ENCODE data around the gene AK2.
A peak's percentile ranks its signal among the peaks of the same experiment; 100 is the strongest.

AK2 gene

DNA sequence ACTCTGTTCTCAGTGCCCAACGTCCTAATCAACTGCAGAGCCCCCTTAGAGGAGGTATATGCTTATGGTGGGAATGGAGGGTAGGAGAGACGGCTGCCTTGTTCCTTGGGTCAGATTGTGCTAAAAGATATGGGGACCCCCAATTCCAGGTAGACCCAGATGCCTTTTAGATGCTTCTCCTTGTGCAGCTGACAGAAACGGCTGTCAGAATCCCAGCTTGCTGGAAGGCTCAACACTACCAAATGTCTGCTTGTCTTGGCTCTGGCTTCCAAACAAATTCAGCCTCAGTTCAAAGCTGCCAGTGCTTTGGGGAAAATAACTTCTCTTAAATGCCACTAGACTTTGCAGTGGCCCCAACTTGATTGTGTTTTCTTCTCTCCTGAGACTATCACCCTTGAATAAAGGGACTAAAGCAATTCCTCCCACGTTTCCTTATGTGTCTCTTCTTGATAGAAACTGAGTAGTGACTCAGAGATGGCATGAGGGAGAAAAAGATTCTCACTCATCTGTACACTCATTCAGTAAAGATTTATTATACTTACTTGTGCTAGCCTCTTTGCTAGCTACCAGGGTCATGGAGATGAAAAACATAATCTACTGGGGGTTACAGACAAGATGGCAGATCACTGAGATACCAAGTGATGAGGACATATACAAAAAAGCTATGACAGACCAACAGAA is 68.7 kb downstream of the AK2 start:
- Histone ChIP-seq H3K27me3 (ENCODE audit: low read depth, low read length) (no peaks in the 10 kb centered on the region), H3K36me3 (ENCODE audit: control insufficient read depth in 1 of 2, insufficient read depth in 2 of 2, low read length in 2 of 2) (no peaks in the 10 kb centered on the region), H3K9me3 (ENCODE audit: control insufficient read depth in 1 of 2, low read length in 2 of 2) (no peaks in the 10 kb centered on the region), H3K27ac (ENCODE audit: low read length) (no peak overlapping the region), H3K4me3 (ENCODE audit: low read depth in 1 of 2, low read length in 2 of 2) (no peak overlapping the region), H3K4me1 (ENCODE audit: control insufficient read depth in 1 of 2, insufficient read depth in 2 of 2, low read length in 2 of 2) (peaks cover 0 to 4% of the 10 kb centered on the region in 2 donors)

DNA sequence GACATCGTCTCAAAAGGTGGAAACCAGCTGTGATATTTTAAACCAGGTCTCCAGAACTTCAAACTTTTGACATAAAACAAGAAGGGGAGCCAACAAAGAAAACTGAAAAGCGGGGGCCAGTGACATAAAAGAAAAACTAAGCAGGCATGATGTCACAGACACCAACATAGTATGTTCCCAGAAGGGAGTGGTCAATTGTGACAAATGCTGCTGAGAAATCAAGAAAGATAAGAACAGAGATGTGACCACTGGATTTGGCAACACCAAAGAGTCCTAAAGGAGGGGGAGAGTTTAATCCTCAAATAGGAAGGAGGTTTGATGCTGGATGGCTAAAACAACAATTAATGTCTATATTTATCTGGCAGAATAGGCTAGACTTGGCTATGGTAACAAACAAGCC is 69.8 kb downstream of the AK2 start:
- H3K4me3 ChIP-seq (ENCODE audit: low read depth in 1 of 2, low read length in 2 of 2) = no peak overlapping the region

DNA sequence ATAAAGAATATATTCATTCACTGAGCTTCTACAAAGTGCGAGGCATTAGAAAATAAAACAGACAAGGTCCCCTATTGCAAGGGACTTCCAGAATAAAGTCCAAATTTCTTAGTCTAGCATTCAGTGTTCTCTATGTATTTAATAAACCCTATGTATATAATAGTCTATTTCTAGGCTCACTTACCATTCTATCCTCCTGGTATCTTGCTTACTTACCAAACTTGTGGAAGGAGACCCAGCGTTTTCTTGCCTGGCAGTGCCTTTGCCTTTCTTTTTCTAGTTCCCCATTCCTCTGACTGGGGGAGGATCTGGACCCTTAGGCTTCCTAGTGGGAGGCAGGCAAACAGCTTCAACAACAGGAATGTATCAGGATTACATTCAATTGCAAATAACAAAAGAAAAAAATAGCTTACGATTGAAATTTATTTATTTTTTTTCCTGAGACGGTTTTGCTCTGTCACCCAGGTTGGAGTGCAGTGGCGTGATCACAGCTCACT is 71.4 kb downstream of the AK2 start:
- Histone ChIP-seq H3K27me3 (ENCODE audit: low read depth, low read length) (no peaks in the 10 kb centered on the region), H3K4me3 (ENCODE audit: low read depth in 1 of 2, low read length in 2 of 2) (peak overlapping the region; percentile 69 to 98), H3K27ac (ENCODE audit: low read length) (peak overlapping the region; percentile 83), H3K4me1 (ENCODE audit: control insufficient read depth in 1 of 2, insufficient read depth in 2 of 2, low read length in 2 of 2) (peaks cover 8 to 21% of the 10 kb centered on the region in 2 donors), H3K36me3 (ENCODE audit: control insufficient read depth in 1 of 2, insufficient read depth in 2 of 2, low read length in 2 of 2) (no peaks in the 10 kb centered on the region), H3K9me3 (ENCODE audit: control insufficient read depth in 1 of 2, low read length in 2 of 2) (no peaks in the 10 kb centered on the region)

More for the DNA sequence above, 69.8 kb downstream of the AK2 start:
- H3K9me3 ChIP-seq (ENCODE audit: control insufficient read depth in 1 of 2, low read length in 2 of 2) = no peaks in the 10 kb centered on the region
- peaks cover 4 to 10% of the 10 kb centered on the region in 2 donors for H3K4me1 ChIP-seq (ENCODE audit: control insufficient read depth in 1 of 2, insufficient read depth in 2 of 2, low read length in 2 of 2)
- H3K36me3 ChIP-seq (ENCODE audit: control insufficient read depth in 1 of 2, insufficient read depth in 2 of 2, low read length in 2 of 2) = no peaks in the 10 kb centered on the region
- no peak overlapping the region for H3K27ac ChIP-seq (ENCODE audit: low read length)
- H3K27me3 ChIP-seq (ENCODE audit: low read depth, low read length) = no peaks in the 10 kb centered on the region

DNA sequence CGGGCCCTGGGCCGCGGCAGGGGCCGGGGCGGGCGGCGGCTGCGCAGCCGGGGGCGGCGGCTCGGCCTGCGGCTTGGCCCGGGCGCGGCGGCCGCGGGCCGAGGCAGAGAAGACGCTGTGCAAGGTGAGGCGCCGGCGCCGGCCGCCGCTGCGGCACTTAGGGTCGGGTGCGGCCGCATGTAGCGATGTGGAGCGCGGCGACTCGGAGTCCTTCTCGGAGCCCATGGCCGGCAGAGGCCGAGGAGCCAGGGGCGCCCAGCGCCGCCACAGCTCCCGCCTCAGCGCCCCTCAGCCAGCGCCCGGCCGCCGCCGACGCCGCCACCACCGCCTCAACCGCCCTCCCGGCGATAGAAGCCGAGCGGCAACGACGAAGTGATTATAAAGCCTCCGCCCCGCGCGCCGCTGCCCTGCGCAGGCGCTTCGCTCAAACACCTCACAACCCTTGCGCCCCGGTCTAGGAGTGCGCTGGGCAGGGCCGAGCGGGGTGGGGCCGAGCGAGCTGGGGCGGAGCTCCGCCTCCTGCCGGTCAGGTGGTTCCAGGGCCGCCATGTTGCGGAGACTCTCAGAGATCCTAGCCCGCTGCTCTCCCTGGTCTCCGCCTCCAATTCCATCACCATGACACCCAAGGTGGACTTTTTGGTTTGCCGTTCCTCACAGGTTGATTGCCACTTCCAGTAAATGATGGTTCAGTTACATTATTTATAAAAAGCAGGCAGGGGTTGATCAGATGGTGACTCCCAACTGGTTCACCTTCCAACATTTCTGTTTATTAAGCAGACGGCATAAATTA is 72.0 kb downstream of the AK2 start, which contains the start of gene RNF19B:
TSS of gene RNF19B (minus strand) at position 349 of the 790 bp plus-strand sequence. CDS start at position 225, 124 bp downstream.
- no peaks in the 10 kb centered on the region for H3K9me3 ChIP-seq (ENCODE audit: control insufficient read depth in 1 of 2, low read length in 2 of 2)
- H3K4me1 ChIP-seq (ENCODE audit: control insufficient read depth in 1 of 2, insufficient read depth in 2 of 2, low read length in 2 of 2) = peaks cover 8 to 24% of the 10 kb centered on the region in 2 donors
- H3K27ac ChIP-seq (ENCODE audit: low read length) = peak within 1 kb of the TSS; percentile 83
- no peaks in the 10 kb centered on the region for H3K36me3 ChIP-seq (ENCODE audit: control insufficient read depth in 1 of 2, insufficient read depth in 2 of 2, low read length in 2 of 2)
- H3K27me3 ChIP-seq (ENCODE audit: low read depth, low read length) = no peaks in the 10 kb centered on the region
- H3K4me3 ChIP-seq (ENCODE audit: low read depth in 1 of 2, low read length in 2 of 2) = peak within 1 kb of the TSS; percentile 75 to 98

- H3K4me3 ChIP-seq (ENCODE audit: low read depth in 1 of 2, low read length in 2 of 2) = peak overlapping the region; percentile 75 to 98
- no peak overlapping the region for H3K27ac ChIP-seq (ENCODE audit: low read length)
- H3K27me3 ChIP-seq (ENCODE audit: low read depth, low read length) = no peaks in the 10 kb centered on the region
- H3K4me1 ChIP-seq (ENCODE audit: control insufficient read depth in 1 of 2, insufficient read depth in 2 of 2, low read length in 2 of 2) = peaks cover 8 to 24% of the 10 kb centered on the region in 2 donors
- H3K9me3 ChIP-seq (ENCODE audit: control insufficient read depth in 1 of 2, low read length in 2 of 2) = no peaks in the 10 kb centered on the region
- no peaks in the 10 kb centered on the region for H3K36me3 ChIP-seq (ENCODE audit: control insufficient read depth in 1 of 2, insufficient read depth in 2 of 2, low read length in 2 of 2)
These were observed 72.8 kb downstream of the AK2 start for GRCh38 chr1:32963746-32964460.

DNA sequence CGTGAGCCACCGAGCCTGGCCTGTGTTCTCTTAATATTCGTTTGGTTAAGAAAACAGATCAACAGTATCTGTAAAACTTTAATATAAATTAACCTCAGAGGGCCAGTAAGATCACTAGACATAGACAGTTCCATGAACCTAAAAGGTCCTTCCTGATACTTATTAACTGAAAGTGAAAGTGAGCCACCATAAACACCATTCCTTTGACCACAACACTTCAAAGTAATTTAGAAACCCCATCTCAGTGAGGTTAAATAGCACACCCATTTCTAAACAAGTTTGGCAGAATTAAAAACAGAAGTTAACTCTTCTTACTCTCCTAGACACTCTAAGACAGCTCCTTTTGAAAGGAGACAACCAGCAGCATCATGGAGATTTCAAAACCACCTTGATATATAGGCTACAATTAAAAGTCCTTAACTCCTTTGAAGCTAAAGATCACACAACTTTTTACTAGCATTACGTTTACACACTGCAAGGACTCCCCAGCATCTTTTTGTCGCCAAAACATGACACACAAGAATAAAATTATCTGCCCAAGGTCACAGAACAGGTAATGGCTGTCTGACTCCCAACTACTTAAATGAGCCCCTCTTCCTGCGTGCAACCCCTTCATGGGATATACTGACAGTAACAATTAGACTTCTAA is 74.3 kb downstream of the AK2 start:
- Histone ChIP-seq H3K4me3 (ENCODE audit: low read depth in 1 of 2, low read length in 2 of 2) (peak overlapping the region; percentile 75 to 98), H3K9me3 (ENCODE audit: control insufficient read depth in 1 of 2, low read length in 2 of 2) (no peaks in the 10 kb centered on the region), H3K4me1 (ENCODE audit: control insufficient read depth in 1 of 2, insufficient read depth in 2 of 2, low read length in 2 of 2) (peaks cover 8 to 24% of the 10 kb centered on the region in 2 donors), H3K27me3 (ENCODE audit: low read depth, low read length) (no peaks in the 10 kb centered on the region), H3K36me3 (ENCODE audit: control insufficient read depth in 1 of 2, insufficient read depth in 2 of 2, low read length in 2 of 2) (no peaks in the 10 kb centered on the region), H3K27ac (ENCODE audit: low read length) (peak overlapping the region; percentile 39)

GRCh38 chr1:32960819-32961355 is 75.8 kb downstream of the AK2 start:
- H3K27me3 ChIP-seq (ENCODE audit: low read depth, low read length) = no peaks in the 10 kb centered on the region
- no peak overlapping the region for H3K4me3 ChIP-seq (ENCODE audit: low read depth in 1 of 2, low read length in 2 of 2)
- no peaks in the 10 kb centered on the region for H3K9me3 ChIP-seq (ENCODE audit: control insufficient read depth in 1 of 2, low read length in 2 of 2)
- H3K36me3 ChIP-seq (ENCODE audit: control insufficient read depth in 1 of 2, insufficient read depth in 2 of 2, low read length in 2 of 2) = no peaks in the 10 kb centered on the region
- H3K27ac ChIP-seq (ENCODE audit: low read length) = no peak overlapping the region
- peaks cover 8 to 24% of the 10 kb centered on the region in 2 donors for H3K4me1 ChIP-seq (ENCODE audit: control insufficient read depth in 1 of 2, insufficient read depth in 2 of 2, low read length in 2 of 2)

GRCh38 chr1:32960342-32960741 is 76.3 kb downstream of the AK2 start:
- Histone ChIP-seq H3K4me3 (ENCODE audit: low read depth in 1 of 2, low read length in 2 of 2) (no peak overlapping the region), H3K36me3 (ENCODE audit: control insufficient read depth in 1 of 2, insufficient read depth in 2 of 2, low read length in 2 of 2) (no peaks in the 10 kb centered on the region), H3K27me3 (ENCODE audit: low read depth, low read length) (no peaks in the 10 kb centered on the region), H3K9me3 (ENCODE audit: control insufficient read depth in 1 of 2, low read length in 2 of 2) (no peaks in the 10 kb centered on the region), H3K4me1 (ENCODE audit: control insufficient read depth in 1 of 2, insufficient read depth in 2 of 2, low read length in 2 of 2) (peaks cover 8 to 24% of the 10 kb centered on the region in 2 donors), H3K27ac (ENCODE audit: low read length) (no peak overlapping the region)

- Histone ChIP-seq H3K4me3 (ENCODE audit: low read depth in 1 of 2, low read length in 2 of 2) (no peak overlapping the region), H3K9me3 (ENCODE audit: control insufficient read depth in 1 of 2, low read length in 2 of 2) (no peaks in the 10 kb centered on the region), H3K27ac (ENCODE audit: low read length) (no peak overlapping the region), H3K36me3 (ENCODE audit: control insufficient read depth in 1 of 2, insufficient read depth in 2 of 2, low read length in 2 of 2) (no peaks in the 10 kb centered on the region), H3K27me3 (ENCODE audit: low read depth, low read length) (no peaks in the 10 kb centered on the region), H3K4me1 (ENCODE audit: control insufficient read depth in 1 of 2, insufficient read depth in 2 of 2, low read length in 2 of 2) (peaks cover 4 to 24% of the 10 kb centered on the region in 2 donors)
These were observed 77.9 kb downstream of the AK2 start for GRCh38 chr1:32958827-32959226.
